NCI-H510A (cell line): ENCODE results near the gene NACC1.

Source experiments
- DNase-seq: peaks from one replicate; lab custom pipeline; 2025; lab: John Stamatoyannopoulos, UW

The NACC1 gene

DNA sequence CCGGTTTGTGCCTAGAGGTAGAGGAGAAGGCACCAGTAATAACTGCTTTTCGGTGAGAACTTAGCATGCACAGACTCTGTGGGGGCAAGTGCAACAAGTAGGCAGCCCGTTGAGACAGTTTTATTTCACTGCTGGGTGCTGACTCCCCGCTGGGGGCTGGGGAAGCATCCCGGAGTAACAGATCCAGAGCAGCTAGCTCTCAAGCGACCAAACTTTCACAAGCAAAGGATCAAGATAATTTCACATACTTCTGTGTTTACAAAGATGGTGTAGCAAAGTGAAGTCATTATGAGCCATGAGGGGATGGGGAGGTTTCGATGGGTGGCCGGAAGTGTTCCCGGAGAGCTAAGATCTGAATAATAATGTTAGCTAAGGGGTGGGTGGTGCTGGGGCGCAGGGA lies 2.8 kb downstream of the NACC1 start:
- DNase-seq = no peak

DNA sequence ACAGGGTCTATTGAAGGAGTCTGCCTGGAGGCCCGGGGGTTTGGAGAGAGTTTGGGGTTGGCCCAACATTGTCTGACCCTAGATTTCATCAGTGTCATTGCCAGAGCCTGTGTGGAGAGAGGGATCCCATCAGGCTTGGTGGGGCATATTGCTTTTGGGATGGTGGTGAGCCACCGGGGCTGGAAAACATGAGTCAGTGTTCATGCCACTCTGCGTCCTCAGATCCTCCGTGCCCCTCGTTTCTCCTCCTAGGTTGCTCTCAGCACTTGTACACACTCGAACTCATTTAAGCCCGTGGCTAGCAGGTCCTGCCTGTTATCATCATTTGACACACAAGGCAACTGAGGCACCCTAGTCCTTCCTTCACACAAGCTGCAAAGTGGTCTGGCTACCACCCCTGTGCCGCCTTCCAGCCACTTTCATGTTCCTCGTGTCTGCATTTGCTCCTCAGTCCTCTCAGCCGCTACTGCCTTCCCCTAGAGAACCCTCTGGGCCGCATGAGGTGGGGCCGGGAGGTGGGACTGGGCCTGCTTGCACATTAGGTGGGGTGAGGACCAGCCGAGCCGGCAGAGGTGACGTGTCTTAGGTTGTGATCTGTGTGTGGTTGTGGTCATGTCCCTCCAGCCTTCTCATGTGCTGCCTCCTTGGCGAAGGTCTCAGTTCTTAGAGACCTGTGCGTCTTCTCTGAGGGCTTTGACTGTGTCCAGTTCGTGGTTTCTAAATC lies 3.6 kb downstream of the NACC1 start:
- DNase-seq = no peak

DNA sequence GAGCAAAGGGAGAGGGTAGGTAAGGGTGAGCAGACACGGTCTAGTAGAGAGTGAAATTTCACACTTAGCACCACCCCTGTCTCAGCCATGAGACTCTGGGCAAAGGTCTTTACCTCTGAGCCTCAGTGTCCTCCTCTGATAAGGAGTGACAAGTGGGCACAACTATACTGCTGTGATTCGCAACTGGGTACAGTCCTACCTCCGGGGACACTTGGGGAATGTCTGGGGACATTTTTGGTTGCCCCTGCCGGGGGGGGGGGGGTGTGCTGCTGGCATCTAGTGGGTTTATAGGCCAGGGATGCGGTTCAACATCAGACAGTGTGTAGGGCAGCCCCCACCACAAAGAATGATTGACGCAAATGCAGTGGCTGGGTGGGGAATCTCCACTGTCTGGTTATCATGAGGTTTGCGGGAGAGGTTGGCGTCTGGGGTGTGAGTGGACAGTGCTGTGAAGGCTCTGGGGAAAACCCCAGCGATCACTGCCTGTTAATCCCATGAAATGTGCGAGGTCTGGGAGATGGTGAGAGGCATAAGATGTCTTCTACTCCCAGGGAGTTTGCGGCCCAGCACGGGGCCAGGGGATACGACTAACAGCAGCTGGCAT lies 4.3 kb downstream of the NACC1 start:
- DNase-seq = no peak

DNA sequence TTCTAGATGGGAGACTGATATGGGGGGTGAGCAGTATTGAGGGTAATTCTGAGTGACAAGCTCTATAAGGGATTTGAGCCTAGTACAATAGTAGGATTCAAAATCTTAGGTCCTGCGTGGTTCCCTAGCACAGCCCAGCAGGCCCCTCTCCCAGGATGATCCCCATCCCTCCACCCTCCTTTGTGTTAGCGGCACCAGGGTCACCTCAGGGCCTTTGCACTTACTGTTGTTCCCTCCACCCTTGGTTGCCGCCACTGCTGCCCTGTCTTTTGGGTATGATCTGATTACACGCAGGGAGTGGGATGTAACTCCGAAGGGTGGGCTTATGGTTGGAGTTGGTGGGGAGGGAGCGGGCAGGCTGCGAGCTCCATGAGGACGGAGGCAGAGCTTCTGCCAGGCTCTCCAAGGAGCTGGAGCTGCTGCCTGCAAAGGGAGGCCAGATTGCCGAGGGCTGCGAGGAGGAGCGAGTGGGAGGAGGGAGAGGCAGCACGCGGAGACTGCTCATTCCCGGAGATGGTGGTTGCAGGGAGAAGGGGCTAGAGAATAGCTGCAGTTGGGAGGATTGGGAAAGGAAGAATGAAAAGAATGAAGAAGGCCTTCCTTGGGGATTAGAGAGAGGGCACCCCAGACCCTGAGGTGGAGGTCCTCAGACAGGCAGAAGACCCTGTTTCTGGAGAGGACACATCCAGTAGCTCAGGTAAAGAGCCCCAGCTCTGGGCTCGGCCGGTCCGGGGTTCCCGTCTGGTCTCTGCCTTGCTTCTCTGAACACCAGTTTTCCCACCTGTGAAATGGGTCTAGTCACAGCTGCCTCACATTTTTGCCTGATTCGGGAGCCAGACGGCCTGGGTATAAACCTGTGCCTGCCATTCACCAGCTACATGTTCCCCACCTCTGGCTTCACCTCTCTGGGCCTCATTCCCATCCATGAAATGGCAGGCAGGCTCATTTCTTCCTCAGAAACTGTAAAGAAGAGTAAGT lies 5.2 kb downstream of the NACC1 start:
- no peak for DNase-seq

DNA sequence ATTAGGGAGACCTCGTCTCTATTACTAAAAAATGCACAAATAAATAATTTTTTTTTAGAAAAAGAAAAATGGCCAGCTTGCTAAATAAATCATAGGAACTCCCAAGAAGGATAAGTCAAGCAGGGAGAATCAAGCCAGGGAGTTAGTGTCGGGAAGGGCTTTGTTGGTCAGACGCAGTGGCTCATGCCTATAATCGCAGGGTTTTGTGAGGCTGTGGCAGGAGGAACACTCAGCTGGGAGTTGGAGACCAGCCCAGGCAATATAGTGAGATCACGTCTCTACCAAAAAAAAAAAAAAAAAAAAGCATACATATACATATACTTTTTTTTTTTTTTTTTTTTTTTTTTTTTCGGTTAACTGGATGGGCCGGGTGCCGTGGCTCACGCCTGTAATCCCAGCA lies 9.0 kb downstream of the NACC1 start:
- no peak for DNase-seq

DNA sequence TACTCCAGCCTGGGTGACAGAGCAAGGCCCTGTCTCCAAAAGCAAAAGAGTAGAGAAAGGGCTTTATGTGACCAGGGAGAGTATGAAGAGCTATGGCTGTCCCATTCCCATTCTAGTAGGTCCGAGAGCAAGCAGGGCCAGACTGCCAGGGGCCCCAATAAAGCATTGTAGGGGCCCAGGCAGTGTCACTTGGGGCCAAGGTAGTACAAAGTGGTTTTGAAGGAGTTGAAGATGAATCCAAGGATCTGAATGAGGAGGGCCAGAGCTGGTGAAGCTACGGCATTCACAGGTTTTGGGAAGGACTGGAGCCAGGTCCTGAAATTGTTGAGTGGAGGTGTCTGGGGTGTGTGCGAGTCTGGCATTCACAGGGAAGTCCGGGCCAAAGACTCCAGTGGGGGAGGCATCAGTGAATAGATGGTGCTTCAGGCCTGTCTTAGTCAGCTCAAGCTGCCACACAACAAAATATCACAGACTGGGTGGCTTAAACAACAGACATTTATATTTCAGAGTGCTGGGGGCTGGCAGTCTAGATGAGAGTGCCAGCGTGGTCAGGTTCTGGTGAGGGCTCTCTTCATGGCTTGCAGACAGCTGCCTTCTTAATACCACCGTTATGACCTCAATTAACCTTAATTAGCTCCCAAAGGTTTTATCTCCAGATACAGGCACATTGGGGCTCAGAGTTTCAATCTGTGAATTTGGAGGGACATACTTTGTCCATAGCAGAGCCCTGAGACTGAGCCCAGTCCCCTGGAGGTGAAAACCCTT lies 9.9 kb downstream of the NACC1 start:
- no peak for DNase-seq

DNA sequence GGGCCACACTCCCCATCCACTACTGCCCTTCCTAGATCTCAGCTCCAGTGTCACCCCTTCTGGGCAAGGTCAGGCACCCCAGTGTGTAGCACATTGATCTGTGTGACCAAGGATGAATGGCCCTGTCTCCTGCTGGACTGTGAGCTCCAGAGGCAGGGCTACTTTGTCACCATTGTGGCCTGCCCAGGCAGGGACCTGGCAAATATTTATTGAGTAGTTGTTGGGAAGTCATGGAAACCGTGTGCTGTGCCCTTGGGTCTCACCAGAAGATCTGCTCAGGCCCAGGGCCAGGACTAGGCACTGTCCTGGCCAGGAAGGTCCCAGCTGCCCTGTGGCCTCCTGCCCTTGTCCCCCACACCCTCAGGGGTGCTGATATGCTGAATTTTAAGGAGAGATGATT lies 10.5 kb downstream of the NACC1 start:
- no peak for DNase-seq

DNA sequence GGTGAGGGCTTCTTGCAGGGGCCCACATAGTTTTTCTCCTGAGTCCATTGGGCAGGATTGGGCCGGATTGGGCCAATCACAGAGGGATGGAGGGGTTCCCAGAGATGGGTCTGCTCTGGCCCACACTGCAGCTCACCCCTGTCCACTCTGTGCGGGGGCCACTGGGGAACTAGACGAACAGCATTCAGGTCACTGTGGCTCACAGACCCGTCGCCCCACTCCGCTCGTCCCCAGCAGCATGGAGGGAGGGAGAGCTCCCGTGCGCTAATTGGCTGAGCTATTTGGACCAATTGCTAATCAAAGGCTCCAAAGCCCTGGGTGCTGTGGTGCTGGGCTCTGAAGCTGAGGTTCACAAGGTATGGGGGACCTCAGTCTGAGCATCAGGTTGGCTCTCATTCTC lies 11.3 kb downstream of the NACC1 start:
- DNase-seq = no peak

DNA sequence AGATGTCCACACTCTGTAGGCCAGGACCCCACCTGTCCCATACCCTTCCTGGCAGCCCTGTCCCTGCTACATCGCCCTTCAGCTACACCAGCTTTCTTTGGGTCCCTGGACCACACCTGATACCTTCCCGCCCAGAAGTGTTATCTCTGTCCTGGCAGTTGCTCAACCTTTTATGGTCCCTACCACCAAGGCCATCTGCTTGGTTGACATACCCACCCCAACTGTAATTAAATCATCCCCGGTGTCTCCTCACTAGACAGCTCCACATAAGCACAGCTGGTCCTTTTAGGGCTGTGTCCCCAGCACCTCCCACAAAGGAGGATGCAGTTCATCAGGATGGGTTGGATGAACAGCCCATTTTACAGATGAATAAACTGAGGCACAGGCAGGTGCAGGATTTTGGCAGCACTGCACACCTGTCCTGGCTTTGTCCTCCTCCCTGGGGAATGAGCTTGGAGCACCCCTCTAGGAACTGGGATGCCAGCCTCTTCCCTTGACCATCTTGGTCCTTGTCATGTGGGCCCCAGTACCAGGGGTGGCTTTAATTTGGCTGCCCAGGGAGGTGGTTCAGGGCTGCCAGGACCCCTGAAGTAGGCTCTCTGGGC lies 12.9 kb downstream of the NACC1 start:
- DNase-seq = no peak

DNA sequence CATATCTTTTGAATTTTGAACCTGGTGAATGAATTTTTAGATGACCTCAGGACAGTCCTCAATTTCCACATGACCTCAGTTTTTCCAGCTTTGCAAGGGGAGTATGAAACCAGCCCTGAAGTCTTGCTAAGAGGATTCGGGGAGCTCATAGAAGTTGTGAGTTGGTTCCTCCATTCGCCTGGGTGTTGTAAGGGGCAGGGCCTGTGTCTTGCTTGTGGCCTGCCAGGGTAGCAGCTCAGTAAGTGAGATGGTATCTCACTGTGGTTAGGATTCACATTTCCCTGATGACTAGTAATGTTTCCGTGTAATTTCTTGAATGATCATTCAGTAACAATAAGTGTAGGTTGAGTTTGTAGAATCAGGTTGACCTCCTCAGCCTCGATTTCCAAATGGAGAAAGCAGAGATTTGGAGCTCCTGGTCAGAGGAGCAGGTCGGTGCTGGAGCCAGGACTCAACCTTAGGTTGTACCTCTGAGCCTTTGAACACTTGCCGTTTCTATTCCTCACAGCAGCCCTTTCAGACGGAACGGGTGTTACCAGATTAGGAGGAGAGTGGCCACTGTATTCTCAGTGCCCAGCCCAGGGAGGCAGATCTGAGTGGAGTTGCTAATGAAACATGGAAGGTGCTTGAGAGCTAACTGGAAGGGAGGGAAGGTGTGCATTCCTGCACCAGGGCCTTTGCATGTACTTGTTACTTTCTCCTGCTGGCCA lies 14.6 kb downstream of the NACC1 start:
- no peak for DNase-seq

DNA sequence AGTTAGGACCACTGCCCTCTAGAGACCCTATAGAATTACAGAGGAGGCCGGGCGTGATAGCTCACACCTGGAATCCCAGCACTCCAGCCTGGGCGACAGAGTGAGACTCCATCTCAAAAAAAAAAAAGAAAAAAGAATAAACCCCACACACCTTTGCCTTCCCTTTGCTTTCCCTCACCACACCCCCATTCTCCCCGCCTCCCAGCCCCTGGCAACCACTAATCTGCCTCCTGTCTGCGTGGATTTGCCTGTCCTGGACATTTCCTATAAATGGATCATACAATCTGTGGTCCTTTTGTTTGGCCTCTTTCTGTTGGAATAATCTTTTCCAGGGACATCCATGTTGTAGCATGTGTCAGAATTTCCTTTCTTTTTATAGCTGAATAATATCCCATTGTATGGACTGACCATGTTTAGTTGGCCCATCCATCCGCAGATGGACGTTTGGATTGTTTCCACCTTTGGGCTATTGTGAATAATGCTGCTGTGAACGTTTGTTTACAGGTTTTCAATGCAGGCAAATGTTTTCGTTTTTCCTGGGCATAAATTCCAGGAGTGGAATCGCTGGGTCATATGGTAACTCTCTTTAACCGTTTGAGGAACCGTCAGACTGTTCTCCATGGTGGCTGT lies 15.3 kb downstream of the NACC1 start:
- no peak for DNase-seq

DNA sequence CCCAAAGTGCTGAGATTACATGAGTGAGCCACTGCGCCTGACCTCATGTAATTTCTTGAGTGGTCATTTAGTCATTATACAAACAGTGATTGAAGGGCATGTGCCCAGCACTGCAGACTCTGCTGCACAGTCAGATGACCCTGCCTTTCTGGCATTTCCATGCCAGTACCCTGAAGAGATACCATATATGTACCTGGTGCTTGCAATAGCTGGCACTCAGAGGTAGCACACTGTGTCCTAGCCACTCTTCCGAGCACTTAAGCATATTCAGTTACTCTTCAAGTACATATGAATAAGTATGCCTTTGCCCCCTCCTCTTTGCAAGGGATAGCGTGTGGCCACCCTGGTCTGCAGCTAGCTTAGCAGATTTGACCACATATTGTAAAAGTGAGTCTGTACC lies 16.6 kb downstream of the NACC1 start:
- DNase-seq = no peak

DNA sequence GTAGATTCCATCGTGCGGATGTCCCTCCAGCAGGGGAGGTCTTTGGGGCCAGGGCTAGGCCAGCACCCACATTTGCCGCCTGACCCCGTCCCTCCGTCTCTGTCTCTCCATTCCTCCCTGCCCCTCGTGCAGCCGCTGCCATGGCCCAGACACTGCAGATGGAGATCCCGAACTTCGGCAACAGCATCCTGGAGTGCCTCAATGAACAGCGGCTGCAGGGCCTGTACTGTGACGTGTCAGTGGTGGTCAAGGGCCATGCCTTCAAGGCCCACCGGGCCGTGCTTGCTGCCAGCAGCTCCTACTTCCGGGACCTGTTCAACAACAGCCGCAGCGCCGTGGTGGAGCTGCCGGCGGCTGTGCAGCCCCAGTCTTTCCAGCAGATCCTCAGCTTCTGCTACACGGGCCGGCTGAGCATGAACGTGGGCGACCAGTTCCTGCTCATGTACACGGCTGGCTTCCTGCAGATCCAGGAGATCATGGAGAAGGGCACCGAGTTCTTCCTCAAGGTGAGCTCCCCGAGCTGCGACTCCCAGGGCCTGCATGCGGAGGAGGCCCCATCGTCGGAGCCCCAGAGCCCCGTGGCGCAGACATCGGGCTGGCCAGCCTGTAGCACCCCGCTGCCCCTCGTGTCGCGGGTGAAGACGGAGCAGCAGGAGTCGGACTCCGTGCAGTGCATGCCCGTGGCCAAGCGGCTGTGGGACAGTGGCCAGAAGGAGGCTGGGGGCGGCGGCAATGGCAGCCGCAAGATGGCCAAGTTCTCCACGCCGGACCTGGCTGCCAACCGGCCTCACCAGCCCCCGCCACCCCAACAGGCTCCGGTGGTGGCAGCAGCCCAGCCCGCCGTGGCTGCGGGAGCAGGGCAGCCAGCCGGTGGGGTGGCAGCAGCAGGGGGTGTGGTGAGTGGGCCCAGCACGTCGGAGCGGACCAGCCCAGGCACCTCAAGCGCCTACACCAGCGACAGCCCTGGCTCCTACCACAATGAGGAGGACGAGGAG lies 17.3 kb downstream of the NACC1 start:
- DNase-seq = no peak

DNA sequence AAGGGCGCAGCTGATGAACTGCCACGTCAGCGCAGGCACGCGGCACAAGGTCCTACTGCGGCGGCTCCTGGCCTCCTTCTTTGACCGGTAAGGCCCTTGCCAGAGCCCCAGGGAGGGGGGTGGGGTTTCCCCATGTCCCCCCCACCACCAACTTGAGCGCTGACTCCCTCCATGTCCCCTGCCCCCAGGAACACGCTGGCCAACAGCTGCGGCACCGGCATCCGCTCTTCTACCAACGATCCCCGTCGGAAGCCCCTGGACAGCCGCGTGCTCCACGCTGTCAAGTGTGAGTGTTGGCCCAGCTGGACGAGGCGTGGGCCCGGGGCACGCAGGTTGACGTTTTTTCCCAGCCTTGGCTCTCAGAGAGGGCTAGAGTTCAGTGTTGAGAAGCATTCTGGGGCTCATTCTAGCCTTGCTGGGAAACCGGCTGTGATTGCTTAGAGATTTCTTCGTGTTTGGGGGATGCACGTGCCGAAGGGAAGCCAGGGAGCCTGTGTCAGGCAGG lies 19.3 kb downstream of the NACC1 start:
- no peak for DNase-seq

DNA sequence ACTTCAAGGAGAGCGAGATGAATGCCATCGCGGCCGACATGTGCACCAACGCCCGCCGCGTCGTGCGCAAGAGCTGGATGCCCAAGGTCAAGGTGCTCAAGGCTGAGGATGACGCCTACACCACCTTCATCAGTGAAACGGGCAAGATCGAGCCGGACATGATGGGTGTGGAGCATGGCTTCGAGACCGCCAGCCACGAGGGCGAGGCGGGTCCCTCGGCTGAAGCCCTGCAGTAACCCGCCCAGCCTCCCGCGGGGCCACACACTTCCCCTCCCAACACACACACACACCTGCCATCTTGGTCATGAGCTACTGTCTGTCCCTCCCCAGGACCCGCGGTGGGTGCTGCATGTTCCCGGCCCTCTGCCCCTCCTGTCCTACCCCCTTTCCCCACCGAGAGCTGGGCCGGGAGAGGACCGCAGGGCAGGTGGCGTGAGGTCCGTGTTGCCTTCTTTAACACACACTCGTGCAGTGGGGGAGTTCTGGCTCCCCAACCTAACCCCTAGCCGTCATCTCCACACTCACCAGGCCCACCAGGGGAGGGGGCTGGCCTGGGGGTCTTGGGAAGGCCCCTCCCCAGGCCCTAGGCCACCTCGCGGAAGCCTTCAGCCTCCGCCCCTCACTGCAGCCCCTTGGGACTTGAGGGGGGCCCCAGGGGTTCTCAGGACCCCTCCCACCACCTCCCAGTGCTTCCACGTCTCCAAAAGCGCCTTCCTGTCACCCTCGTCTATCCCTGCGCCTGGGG lies 20.3 kb downstream of the NACC1 start:
- DNase-seq = no peak

DNA sequence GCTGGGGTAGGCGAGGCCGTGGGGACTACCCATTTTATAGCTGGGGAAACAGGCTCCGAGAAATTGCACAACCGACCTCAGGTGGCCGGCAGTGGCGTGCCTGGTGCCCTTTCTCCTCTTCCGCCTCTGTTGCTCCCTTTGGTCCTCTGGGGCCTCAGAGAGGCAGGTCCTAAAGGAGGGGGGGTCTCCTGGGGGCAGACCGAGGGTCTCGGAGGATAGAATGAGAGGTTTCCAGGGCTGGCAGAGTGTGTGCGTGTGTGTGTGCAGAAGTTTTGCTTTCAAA lies 20.8 kb downstream of the NACC1 start:
- DNase-seq = no peak

DNA sequence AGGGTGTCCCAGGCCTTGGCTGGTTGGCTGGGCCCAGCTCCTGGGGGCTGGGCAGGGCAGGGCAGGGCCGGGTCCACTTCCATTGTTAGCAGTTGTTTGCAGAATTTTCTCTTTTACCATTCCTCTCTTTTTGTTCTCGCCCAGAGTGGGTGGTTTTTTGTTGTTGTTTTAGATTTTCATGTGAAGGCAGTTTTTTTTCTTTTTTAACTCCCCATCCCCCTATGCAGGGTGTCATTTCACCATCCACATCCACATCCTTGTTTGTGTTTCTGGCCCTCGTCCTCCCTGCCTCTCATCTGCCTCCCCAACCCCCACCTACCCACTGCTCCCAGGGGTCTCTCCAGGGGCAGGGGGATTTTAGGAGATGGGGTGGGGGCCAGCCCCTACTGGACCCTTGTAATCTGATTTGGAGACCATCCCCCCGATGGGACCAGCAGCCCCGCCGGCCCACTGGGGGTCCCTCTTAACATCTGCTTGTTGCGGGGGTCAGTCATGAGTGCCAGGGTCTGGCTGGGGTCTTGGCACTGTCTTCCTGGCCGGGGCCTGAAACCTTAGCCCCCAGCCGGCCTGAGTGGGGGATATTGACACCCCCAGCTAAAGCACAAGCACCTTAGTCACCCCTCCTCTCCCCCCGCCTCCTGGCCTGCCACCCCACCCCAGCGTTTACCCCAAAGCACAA lies 21.7 kb downstream of the NACC1 start:
- DNase-seq = no peak
